Esophagus mucosa (tissue), 1 donor: ENCODE measurements around the gene PRDM15. TPM values are rescaled to one million over a fixed set of nuclear protein-coding genes. Genes with fewer than 3 reads are reported as not detected.

Experiments
- ATAC-seq: fragments of 200-7000 bp; cut with Tn5 transposase; one replicate; pipeline ENCODE4 v1.9.1; 2020
- total RNA-seq: library from RNA; stranded (reverse); gene quantifications from one replicate; pipeline ENCODE4 v1.2.4, GENCODE V29; 2023
- donor health status: DM: yes; HTN: yes; CAD: no.

Gene PRDM15
- total RNA-seq, 1 donor from 2014 or later = 5.5 TPM

DNA sequence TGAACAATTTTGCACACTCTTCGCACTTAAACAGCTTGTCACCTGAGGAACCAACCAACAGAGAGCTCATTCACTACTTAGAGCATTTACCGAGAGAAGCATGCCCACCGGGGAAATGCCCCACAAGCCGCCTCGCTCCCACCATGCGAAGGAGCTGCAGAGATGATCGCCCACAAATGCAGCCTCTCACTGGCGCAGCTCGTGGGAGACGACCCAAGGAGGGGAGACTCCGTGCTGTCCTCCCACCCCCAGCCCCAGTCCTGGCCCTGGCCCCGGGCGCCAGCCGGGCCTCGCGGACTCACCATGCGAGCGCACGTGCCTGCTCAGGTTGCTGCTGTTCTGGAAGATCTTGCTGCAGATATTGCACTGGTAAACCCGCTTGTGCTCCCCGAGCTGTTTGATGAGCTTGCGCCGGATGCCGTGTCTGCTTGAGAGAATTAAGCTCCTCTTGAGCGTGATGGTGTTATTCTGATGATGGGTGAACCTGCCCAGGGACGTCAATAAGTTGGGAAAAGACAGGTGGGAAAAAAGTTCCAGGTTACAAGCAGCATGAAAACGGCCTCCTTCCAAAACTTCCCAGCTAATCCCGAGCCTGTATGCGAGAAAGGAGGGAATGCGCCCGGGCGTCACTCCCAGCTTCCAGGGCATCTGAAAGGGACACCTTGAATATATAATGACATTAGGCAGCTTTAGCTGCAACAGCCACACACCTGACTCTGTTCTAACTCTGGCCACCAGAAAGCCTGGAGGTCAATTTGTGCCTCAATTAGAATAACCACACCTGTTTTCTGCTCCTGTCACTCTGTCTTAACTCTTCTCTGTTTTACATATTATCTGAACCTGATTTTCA lies 42.8 kb downstream of the PRDM15 start:
- no peak for ATAC-seq

DNA sequence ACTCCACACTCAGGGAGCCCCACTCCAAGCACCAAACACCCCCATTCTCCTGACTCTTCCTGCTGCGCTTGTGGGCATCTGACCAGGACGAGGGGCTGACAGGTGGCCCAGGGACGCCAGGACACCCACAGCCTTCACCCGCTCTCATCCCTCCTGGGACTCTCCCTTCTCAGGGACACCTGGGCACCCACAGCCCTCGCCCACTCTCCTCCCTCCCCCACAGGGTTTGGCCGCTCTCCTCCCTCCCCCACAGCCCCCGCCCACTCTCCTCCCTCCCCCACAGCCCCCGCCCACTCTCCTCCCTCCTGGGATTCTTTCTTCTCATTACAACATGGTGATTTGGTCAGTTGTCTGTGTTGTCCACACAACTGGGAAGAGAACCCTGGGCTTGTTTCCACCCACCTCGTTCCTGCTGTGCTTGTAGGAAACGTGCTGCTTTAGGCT lies 43.4 kb downstream of the PRDM15 start:
- ATAC-seq = no peak

GRCh38 chr21:41834926-41835663 lies 44.0 kb downstream of the PRDM15 start:
- no peak for ATAC-seq

DNA sequence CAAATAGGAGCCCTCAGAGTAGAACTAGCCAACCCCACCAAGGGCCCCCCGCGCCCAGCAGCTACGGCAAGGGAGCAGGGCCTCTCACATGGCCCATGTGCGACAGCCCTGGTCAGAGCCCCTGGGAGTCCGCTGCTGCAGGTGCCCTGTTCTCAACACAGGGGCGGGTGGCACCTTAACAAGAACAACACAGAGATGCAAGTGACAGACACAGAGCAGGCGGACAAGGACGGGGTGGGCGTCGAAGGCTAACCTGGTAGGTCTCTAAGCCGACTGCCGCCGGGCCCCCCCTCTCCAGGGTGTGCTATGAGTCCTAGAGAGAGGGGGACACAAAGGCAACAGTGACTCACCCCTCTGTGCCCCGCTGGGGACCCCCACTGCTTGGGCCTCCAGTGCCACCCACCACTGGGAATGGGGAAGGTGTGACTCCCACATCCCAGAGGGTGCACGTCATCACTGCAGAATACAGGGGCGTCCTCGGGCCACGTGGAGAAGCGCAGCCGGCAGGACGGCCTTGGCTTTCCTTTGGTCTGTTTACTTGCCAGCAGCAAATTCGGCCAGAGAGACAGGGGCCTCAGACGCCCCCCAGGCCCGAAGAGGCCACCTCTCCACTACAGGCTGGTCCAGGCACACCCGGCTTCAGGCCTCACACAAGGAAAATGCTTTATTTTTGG lies 44.8 kb downstream of the PRDM15 start:
- no peak for ATAC-seq

DNA sequence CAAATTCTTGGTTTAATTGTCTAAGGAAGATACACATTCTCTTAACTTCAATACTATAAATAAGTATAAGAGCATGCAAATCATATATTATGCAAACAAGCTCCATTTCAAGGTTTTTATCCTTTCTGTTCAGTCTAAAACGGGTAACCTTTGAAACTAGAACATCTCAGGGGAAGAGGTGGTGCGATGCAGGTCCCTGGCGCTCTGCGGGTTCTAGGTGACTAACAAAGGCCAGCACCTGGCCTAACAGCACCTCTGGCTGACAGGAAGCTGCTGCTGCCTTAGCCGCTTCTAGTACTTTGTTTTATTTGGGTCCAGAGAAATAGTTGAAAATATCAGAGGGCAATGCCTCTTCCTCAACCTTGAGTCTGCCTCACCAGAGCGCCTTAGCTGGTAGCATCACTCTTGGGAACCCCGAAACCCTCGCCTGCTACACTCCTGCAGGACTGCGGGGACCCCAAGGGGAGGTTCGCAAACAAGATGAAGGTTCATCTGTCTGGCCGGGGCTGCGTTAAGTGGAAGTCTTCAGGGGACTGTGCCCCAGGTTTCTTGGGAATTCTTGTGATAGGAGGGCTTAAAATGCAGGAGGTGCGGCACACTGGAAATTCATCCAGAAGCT lies 45.5 kb downstream of the PRDM15 start:
- ATAC-seq = no peak

- peak; percentile 7 for ATAC-seq
These were observed 46.3 kb downstream of the PRDM15 start for GRCh38 chr21:41832596-41833496.

- peak; percentile 41 for ATAC-seq
These were observed 47.1 kb downstream of the PRDM15 start for GRCh38 chr21:41831866-41832595.

- no peak for ATAC-seq
These were observed 47.7 kb downstream of the PRDM15 start for GRCh38 chr21:41831453-41831831.

GRCh38 chr21:41830764-41831452 lies 48.2 kb downstream of the PRDM15 start:
- no peak for ATAC-seq

- no peak for ATAC-seq
These were observed 48.9 kb downstream of the PRDM15 start for GRCh38 chr21:41830145-41830707.

GRCh38 chr21:41828884-41829360 lies 50.2 kb downstream of the PRDM15 start:
- ATAC-seq = no peak

DNA sequence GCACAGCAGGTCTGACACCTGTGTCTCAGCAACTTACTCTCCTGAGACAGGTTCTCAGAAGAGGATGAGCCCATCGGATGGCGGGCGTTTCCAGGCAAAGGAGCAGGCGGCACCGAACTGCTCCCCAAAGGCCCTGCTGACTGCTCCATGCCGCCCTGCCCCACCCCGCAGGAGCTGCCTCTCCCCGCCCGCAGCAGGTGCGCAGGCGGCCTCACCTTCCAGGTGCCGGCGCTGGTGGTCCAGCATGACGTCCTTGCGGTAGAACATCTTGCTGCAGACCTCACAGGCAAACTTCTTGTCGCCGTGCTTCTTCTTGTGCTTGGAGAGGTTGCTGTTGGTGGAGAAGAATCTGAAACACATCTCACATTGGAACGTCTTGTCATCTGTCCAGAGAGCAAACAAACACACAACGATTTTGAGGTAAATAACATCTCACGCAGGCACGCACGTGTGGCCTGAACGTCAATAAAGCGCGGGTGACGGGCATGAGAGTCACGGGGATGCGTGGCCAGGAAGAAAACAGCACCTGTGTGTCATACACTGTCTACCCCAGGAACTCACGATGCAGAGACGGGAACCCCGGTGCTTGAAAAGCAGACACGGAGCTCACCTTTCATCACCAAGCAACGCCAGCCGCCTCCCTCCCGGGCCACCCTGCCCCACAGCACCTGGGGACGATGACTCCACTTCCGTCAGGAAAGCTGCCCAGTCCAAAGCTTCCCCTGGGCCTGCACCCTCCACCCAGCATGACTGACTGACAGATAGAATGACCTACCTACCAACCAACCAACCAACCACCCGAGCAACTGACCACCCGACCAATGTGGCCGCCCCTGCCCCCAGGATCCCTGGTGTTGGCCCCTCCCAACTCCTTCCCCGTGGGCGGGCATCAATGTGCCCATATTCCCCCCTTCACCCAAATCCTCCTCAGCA lies 50.9 kb downstream of the PRDM15 start:
- peak; percentile 27 for ATAC-seq

DNA sequence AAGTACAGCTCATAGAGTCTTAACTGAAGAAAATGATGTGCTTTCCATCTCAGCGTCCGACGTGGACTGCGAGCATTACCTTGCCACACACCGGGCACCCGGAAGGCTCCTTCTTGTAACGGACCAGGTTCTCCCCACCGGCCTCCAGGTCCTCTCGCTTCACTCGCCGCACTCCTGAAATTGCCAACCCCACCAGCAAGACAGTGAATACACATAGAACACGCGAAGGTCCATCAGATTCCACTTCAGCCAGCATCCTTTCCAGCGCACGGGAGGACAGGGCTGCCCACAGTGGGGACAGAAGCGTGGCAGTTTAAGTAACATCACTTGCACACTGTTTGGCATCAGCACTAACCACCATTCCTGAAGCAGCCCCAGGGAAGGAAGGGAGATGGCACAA lies 53.3 kb downstream of the PRDM15 start:
- no peak for ATAC-seq

GRCh38 chr21:41825216-41825615 lies 53.9 kb downstream of the PRDM15 start:
- ATAC-seq = no peak

DNA sequence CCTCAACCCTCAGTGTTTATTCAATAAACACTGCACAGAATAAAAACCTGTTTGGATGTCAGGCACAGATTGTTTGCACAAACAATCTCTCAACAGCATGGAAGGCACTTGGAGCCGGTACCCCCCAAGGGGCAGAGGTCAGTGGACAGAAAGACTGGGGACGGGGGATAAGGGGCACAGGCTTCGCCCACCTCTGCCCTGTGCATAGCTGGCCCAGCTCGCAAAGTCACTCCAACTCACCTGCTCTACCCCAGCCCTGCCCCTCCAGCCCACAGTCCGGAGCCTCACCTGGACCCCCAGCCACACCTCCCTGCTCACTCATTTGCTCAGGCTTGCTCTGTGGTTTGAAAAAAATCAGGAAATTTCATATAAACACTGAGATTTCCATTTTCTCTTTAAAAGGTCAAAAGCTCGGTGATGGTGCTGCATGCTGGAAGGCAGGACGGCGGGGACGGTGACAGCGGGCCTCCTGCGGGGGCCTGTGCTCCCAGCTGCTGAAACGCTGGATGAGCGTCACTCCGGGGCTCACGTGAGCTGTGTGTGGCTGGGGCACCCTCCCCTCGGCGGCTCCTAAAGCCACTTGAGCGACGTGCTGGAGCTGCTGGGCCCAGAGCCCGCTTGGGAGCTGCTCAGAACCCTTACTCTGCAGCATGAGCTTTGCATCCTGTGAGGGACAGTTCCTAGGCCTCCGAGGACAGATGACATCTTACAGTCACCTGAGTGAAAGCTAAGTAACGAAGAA lies 54.5 kb downstream of the PRDM15 start:
- ATAC-seq = no peak

GRCh38 chr21:41823906-41824305 lies 55.2 kb downstream of the PRDM15 start:
- ATAC-seq = no peak

DNA sequence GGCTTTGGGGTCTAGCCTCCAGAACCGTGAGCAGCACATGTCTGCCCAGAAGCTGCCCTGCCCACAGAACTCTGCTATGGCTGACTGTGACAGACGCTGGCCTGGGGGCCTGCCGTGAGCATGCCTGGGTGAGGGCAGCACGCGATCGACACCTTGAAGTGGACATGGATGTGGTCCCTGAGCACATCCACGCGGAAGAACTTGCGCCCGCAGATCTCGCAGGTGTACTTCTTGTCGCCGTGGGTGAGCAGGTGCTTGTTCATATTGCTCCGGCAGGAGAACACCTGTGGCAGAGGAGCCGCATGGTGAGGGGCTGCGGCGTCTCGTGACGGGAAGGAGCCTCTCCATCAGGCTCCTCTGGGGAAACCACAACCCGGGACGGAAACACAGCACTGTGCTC lies 56.0 kb downstream of the PRDM15 start:
- ATAC-seq = no peak
